Caco-2 (cell line): ENCODE data around the gene SYT12. TPM values are rescaled to one million over a fixed set of nuclear protein-coding genes. Genes with fewer than 3 reads are reported as not detected.

Experiments
- BruUV-seq: library from RNA; stranded (reverse); fragments of 400-500 nt; replicated peaks from 2 replicates; lab custom pipeline; 2021; lab: Mats Ljungman, UMichigan
- CTCF ChIA-PET: fragments of 300-600 bp; sonication (Branson Sonifier 250); formaldehyde crosslinking; loops from one replicate; lab custom pipeline; 2022; ENCODE audit warnings: antibody characterized with exemption; lab: Charles Lee
- POLR2A ChIA-PET: fragments of 300-600 bp; sonication (Branson Sonifier 250); formaldehyde crosslinking; loops from one replicate; lab custom pipeline; 2022; ENCODE audit warnings: antibody characterized with exemption; lab: Charles Lee
- DNase-seq, 2 experiments: peaks; one replicate each; pipeline versions ENCODE4 v3.0.0 to v3.0.0-alpha.2; 2020 to 2022
- H3K27me3 ChIP-seq: replicated peaks from 2 replicates; pipeline ENCODE4 v1.6.0; 2011; ENCODE audit warnings: low read length; ENCODE audit not compliant: control insufficient read depth, insufficient read depth
- H3K36me3 ChIP-seq: 2 replicates; pipeline ENCODE4 v1.5.1; 2011; ENCODE audit warnings: low read length; ENCODE audit not compliant: control insufficient read depth, insufficient read depth
- H3K4me1 ChIP-seq: fragments of 250-450 bp; sonication (Bioruptor Pico); 2 replicates; pipeline ENCODE4 v1.5.1; 2020; ENCODE audit warnings: mild to moderate bottlenecking
- H3K4me3 ChIP-seq: 2 replicates; pipeline ENCODE4 v1.5.1; 2011; ENCODE audit warnings: low read depth, mild to moderate bottlenecking, control low read depth, low read length
- H3K9me3 ChIP-seq: fragments of 250-450 bp; sonication (Bioruptor Pico); 2 replicates; pipeline ENCODE4 v1.5.1; 2020; ENCODE audit warnings: mild to moderate bottlenecking, moderate library complexity
- H3K27ac Mint-ChIP-seq: one replicate; pipeline ENCODE4 v1.8.0; 2022; ENCODE audit warnings: mixed read lengths; ENCODE audit not compliant: unreplicated experiment
- H3K27me3 Mint-ChIP-seq: one replicate; pipeline ENCODE4 v1.8.0; 2022; ENCODE audit warnings: mixed read lengths; ENCODE audit not compliant: insufficient read depth, unreplicated experiment
- H3K36me3 Mint-ChIP-seq: one replicate; pipeline ENCODE4 v1.8.0; 2022; ENCODE audit warnings: mild to moderate bottlenecking, mixed read lengths; ENCODE audit not compliant: insufficient read depth, unreplicated experiment
- H3K4me1 Mint-ChIP-seq: one replicate; pipeline ENCODE4 v1.8.0; 2022; ENCODE audit warnings: low read depth, mixed read lengths; ENCODE audit not compliant: unreplicated experiment
- H3K4me3 Mint-ChIP-seq: one replicate; pipeline ENCODE4 v1.8.0; 2022; ENCODE audit warnings: mild to moderate bottlenecking, moderate library complexity, mixed read lengths; ENCODE audit not compliant: unreplicated experiment
- H3K9me3 Mint-ChIP-seq: one replicate; pipeline ENCODE4 v1.8.0; 2022; ENCODE audit warnings: mixed read lengths; ENCODE audit not compliant: unreplicated experiment
- intact Hi-C: fragments of 100-400 bp; cut with micrococcal nuclease; formaldehyde crosslinking; loops from one replicate; pipeline ENCODE4 v1.10.0; 2022; ENCODE audit not compliant: unreplicated experiment
- microRNA-seq: library from miRNA; unstranded; fragments of <30 nt; microRNA quantifications from one replicate; pipeline ENCODE4 v1.2.0, GENCODE V29; 2022
- total RNA-seq: library from RNA; stranded (reverse); gene quantifications from 2 replicates; pipeline ENCODE4 v1.2.3, GENCODE V29; 2022
- TF ChIP-seq, protein P1 (sequence below), 2 experiments: fragments of 200-600 bp in 1 of 2; IDR thresholded peaks; 1 replicate in 1 of 2; 2 replicates in 1 of 2; pipeline versions ENCODE4 v1.5.1 to v1.8.0; 2011 to 2022; ENCODE audit warnings: antibody characterized with exemption in 1 of 2, control low read depth in 1 of 2, inconsistent platforms in 1 of 2, low read depth in 1 of 2, low read length in 1 of 2, mild to moderate bottlenecking in 1 of 2, moderate library complexity in 1 of 2; ENCODE audit not compliant: insufficient read depth in 1 of 2, severe bottlenecking in 1 of 2, unreplicated experiment in 1 of 2

Gene SYT12
- total RNA-seq, 1 experiment from 2014 or later = 0.82 TPM

DNA sequence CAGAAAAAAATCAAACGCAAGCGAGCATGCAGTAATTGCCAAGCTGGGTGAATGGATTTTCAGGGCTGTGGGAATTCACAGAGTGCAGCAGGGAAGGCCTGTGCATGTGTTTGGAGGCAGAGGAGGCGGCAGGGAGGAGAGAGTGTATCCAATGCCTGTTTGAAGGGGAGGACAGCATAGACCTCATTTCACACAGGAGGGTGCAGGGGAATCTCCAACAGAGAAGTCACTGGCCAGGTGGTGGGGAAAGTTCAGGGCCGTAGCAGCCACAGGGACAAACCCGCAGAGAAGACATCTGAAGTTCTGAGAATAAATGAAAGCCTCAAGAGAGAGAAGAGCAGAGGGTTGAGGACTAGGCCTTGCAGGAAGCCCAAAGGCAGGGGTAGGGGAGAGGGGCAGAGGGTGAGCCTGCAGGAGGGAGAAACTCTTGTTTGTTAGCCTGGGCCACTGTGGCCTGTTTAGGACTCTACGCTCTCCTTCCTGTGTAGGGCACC is 76.9 kb downstream of the SYT12 start:
- intact Hi-C loops = no loop called here
- Histone ChIP-seq H3K27me3 (no peaks in the 10 kb centered on the region), H3K36me3 (no peaks in the 10 kb centered on the region), H3K4me1 (no peaks in the 10 kb centered on the region; the same call in 1 of the 2 replicates), H3K9me3 (no peaks in the 10 kb centered on the region), H3K4me3 (no peak overlapping the region)
- no peak for DNase-seq
- ChIA-PET CTCF (no interaction called here), POLR2A (no interaction called here)
- BruUV-seq = no TSS peak
- TF ChIP-seq, protein P1, sequence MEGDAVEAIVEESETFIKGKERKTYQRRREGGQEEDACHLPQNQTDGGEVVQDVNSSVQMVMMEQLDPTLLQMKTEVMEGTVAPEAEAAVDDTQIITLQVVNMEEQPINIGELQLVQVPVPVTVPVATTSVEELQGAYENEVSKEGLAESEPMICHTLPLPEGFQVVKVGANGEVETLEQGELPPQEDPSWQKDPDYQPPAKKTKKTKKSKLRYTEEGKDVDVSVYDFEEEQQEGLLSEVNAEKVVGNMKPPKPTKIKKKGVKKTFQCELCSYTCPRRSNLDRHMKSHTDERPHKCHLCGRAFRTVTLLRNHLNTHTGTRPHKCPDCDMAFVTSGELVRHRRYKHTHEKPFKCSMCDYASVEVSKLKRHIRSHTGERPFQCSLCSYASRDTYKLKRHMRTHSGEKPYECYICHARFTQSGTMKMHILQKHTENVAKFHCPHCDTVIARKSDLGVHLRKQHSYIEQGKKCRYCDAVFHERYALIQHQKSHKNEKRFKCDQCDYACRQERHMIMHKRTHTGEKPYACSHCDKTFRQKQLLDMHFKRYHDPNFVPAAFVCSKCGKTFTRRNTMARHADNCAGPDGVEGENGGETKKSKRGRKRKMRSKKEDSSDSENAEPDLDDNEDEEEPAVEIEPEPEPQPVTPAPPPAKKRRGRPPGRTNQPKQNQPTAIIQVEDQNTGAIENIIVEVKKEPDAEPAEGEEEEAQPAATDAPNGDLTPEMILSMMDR (IDR thresholded peaks at IDR 0.05; ENCODE audit: insufficient read depth in 1 of 2, low read depth in 1 of 2, low read length in 1 of 2, severe bottlenecking in 1 of 2, unreplicated experiment in 1 of 2) = no peak
- H3K27me3 Mint-ChIP-seq = no peaks in the 10 kb centered on the region
- no peak overlapping the region for H3K27ac Mint-ChIP-seq
- H3K4me3 Mint-ChIP-seq = no peak overlapping the region
- H3K4me1 Mint-ChIP-seq = no peaks in the 10 kb centered on the region
- no peaks in the 10 kb centered on the region for H3K36me3 Mint-ChIP-seq
- H3K9me3 Mint-ChIP-seq = no peaks in the 10 kb centered on the region

Small RNA genes within 50 kb of the gene (microRNA-seq; reads per million reads assigned to microRNA genes)
- gene MIR6860 = not detected

Other genes with a start within 250 kb of the SYT12 start
- 57.6 and 60.7 TPM in 2 replicates for gene RCE1, start 179.7 kb upstream of the SYT12 start, total RNA-seq
- gene LRFN4, start 166.1 kb upstream of the SYT12 start, total RNA-seq = 14.1 and 17.3 TPM in 2 replicates
- gene PC, start 64.8 kb upstream of the SYT12 start, total RNA-seq = 22.5 and 25.8 TPM in 2 replicates
- gene C11orf86, start 47.8 kb upstream of the SYT12 start, total RNA-seq = not detected in 2 replicates
- gene RHOD, start 33.7 kb downstream of the SYT12 start, total RNA-seq = 14.2 and 17.1 TPM in 2 replicates
- 122 and 134 TPM in 2 replicates for gene KDM2A, start 96.1 kb downstream of the SYT12 start, total RNA-seq
- 113 and 120 TPM in 2 replicates for gene GRK2, start 243.3 kb downstream of the SYT12 start, total RNA-seq